OCI-LY1 (cell line): ENCODE measurements around the gene SPAM1.

Experiments used
- CTCF ChIP-seq: fragments of 200-600 bp; sonication (generic), shearing (Covaris generic); IDR thresholded peaks from 2 replicates; pipeline ENCODE4 v1.5.1; 2017; ENCODE audit warnings: mild to moderate bottlenecking, antibody characterized with exemption, low read length, moderate library complexity, mixed read lengths
- EZH2 ChIP-seq: fragments of 200-600 bp; sonication (generic), shearing (Covaris generic); IDR thresholded peaks from 2 replicates; pipeline ENCODE4 v1.8.0; 2017; ENCODE audit warnings: borderline replicate concordance, mixed run types, mild to moderate bottlenecking, antibody characterized with exemption, low read length, moderate library complexity, mixed read lengths

- no peak for TF ChIP-seq CTCF
- TF ChIP-seq EZH2, result no peak
These were observed 14.7 kb downstream of the SPAM1 start for GRCh38 chr7:123939784-123940183.
